ENCODE measurements around the gene SCN5A. TPM values are rescaled to one million over a fixed set of nuclear protein-coding genes. Genes with fewer than 3 reads are reported as not detected.
A peak's percentile ranks its signal among the peaks of the same experiment; 100 is the strongest.

SCN5A gene
- total and polyA plus RNA-seq, 2 donors (not counting 1 experiment from before 2014, with no cell fraction given): 0.20 to 0.37 TPM

- H3K4me1 Mint-ChIP-seq: peaks cover 6% of the 10 kb centered on the region
- no peaks in the 10 kb centered on the region for H3K79me2 ChIP-seq (ENCODE audit: control insufficient read depth, insufficient read depth, low read length)
- H3K9me3 ChIP-seq (ENCODE audit: control extremely low read depth in 1 of 3, control insufficient read depth in 2 of 3, insufficient read depth in 1 of 3, low read length in 2 of 3): peaks cover 0 to 21% (median 0%) of the 10 kb centered on the region in 3 donors
- peak overlapping the region in 3 of 5 experiments; percentile 4 to 50 (median 35) for H3K4me3 ChIP-seq (ENCODE audit: control extremely low read depth in 1 of 5, extremely low read depth in 1 of 5, insufficient read depth in 1 of 5, low read depth in 2 of 5, low read length in 4 of 5)
- H3K27me3 Mint-ChIP-seq: peaks cover 25% of the 10 kb centered on the region
- TF ChIP-seq EZH2 (IDR thresholded peaks at IDR 0.05; ENCODE audit: borderline replicate concordance, insufficient read depth, low read depth, low read length, poor library complexity, severe bottlenecking): no peak
- TF ChIP-seq, protein P1, sequence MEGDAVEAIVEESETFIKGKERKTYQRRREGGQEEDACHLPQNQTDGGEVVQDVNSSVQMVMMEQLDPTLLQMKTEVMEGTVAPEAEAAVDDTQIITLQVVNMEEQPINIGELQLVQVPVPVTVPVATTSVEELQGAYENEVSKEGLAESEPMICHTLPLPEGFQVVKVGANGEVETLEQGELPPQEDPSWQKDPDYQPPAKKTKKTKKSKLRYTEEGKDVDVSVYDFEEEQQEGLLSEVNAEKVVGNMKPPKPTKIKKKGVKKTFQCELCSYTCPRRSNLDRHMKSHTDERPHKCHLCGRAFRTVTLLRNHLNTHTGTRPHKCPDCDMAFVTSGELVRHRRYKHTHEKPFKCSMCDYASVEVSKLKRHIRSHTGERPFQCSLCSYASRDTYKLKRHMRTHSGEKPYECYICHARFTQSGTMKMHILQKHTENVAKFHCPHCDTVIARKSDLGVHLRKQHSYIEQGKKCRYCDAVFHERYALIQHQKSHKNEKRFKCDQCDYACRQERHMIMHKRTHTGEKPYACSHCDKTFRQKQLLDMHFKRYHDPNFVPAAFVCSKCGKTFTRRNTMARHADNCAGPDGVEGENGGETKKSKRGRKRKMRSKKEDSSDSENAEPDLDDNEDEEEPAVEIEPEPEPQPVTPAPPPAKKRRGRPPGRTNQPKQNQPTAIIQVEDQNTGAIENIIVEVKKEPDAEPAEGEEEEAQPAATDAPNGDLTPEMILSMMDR (IDR thresholded peaks at IDR 0.05): no peak
- intact Hi-C loops (cut with micrococcal nuclease): no loop called here
- peak overlapping the region; percentile 77 for H3K4me2 ChIP-seq (replicated peaks; ENCODE audit: low read depth, low read length, poor library complexity, severe bottlenecking)
- H3K27ac ChIP-seq (ENCODE audit: low read length in 2 of 2): no peak overlapping the region
- peak overlapping the region; percentile 79 for H3K4me3 Mint-ChIP-seq
- peaks cover 13% of the 10 kb centered on the region in 2 donors for H3K4me1 ChIP-seq (ENCODE audit: control insufficient read depth in 2 of 2, insufficient read depth in 2 of 2, low read length in 2 of 2)
- no peak for DNase-seq
- CTCF ChIA-PET: no interaction called here
- POLR2A ChIA-PET: no interaction called here
- H3K9me3 Mint-ChIP-seq (ENCODE audit: insufficient read depth): peaks cover 3% of the 10 kb centered on the region
- H3K27ac Mint-ChIP-seq: no peak overlapping the region
- peak overlapping the region; percentile 22 for H2AFZ ChIP-seq (ENCODE audit: insufficient read depth, low read depth, low read length, poor library complexity, severe bottlenecking)
- no peak for ATAC-seq (ENCODE audit: low read depth)
- H3K36me3 ChIP-seq (replicated peaks in 1 of 2; ENCODE audit: control extremely low read depth in 1 of 2, control insufficient read depth in 1 of 2, extremely low read depth in 1 of 2, insufficient read depth in 2 of 2, low read length in 1 of 2): no peaks in the 10 kb centered on the region
- peak overlapping the region; percentile 32 for H3K9ac ChIP-seq (ENCODE audit: low read length)
- no peaks in the 10 kb centered on the region for H4K20me1 ChIP-seq (ENCODE audit: control insufficient read depth, insufficient read depth, low read length, poor library complexity, severe bottlenecking)
- 11% methylated on average over 50 of the region's 56 CpGs for WGBS (ENCODE audit: insufficient coverage)
- H3K27me3 ChIP-seq (replicated peaks in 1 of 4; ENCODE audit: control extremely low read depth in 1 of 4, control insufficient read depth in 3 of 4, insufficient read depth in 4 of 4, low read length in 3 of 4): peaks cover 0 to 55% (median 24%) of the 10 kb centered on the region in 4 experiments
These were observed 608 bp downstream of the SCN5A start for GRCh38 chr3:38648659-38649499.
